Measurements from ENCODE around the gene INTS6. TPM values are rescaled to one million over a fixed set of nuclear protein-coding genes. Genes with fewer than 3 reads are reported as not detected.

Gene INTS6, protein sequence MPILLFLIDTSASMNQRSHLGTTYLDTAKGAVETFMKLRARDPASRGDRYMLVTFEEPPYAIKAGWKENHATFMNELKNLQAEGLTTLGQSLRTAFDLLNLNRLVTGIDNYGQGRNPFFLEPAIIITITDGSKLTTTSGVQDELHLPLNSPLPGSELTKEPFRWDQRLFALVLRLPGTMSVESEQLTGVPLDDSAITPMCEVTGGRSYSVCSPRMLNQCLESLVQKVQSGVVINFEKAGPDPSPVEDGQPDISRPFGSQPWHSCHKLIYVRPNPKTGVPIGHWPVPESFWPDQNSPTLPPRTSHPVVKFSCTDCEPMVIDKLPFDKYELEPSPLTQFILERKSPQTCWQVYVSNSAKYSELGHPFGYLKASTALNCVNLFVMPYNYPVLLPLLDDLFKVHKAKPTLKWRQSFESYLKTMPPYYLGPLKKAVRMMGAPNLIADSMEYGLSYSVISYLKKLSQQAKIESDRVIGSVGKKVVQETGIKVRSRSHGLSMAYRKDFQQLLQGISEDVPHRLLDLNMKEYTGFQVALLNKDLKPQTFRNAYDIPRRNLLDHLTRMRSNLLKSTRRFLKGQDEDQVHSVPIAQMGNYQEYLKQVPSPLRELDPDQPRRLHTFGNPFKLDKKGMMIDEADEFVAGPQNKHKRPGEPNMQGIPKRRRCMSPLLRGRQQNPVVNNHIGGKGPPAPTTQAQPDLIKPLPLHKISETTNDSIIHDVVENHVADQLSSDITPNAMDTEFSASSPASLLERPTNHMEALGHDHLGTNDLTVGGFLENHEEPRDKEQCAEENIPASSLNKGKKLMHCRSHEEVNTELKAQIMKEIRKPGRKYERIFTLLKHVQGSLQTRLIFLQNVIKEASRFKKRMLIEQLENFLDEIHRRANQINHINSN
- 24.2 and 26.2 TPM in 2 replicates for total RNA-seq (2014; rRNA removed; shearing (Covaris generic))

GRCh38 chr13:51452361-51453206 is at the start of gene INTS6:
INTS6 (minus strand) TSS chr13:51453036; CDS start chr13:51452525, 511 bp downstream.
- DNase-seq (ENCODE audit: low spot score), result peak; percentile 97

DNA sequence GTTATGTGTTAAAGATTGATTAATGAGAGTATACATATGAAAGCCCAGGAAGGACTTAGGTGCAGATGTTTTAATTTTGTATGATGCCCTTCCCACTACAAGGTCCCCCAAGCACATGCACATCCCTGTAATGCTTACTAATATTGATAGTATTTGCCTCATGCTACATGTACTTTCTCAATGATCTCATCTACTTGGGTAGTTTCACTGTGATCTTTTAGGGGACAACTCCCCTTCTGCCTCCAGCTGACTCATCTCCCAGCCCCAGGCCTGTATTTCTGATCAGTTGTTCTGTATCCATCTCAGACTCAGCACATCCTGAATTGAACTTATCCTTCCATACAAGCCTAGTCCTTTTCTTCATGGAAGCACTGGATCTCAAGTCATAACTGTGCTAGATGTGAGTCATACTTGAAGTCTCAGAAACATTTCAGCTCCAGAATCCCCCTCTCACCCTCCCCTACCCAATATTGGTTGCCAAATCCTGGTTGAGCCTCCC is 49.4 kb upstream of the INTS6 start:
- DNase-seq (ENCODE audit: low spot score), result no peak

DNA sequence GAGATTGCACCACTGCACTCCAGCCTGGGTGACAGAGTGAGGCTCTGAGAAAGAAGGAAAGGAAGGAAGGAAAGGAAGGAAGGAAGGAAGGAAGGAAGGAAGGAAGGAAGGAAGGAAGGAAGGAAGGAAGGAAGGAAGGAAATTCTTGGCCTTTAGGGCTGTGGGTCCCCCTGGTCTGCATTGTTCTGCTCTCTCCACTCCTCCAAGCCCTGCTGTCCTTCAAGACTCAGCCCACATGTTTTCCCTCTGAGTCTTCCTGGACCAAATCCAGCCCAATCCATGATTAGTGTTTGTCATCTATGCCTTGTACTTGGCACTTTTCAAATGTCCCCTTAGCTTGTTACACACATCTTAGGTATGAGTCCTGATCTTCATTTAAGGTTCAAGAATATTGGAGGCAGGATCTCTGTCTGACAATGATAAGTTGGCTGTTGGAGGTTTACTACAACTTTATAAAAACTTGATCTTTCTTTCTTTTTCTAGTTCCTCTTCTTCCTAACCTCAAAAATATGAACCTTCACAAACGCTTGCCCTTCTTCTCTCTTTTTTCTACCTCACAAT is 48.8 kb upstream of the INTS6 start:
- peak; percentile 38 for DNase-seq (ENCODE audit: low spot score)

- DNase-seq (ENCODE audit: low spot score), result no peak
These were observed 48.3 kb upstream of the INTS6 start for GRCh38 chr13:51501096-51501495.

DNA sequence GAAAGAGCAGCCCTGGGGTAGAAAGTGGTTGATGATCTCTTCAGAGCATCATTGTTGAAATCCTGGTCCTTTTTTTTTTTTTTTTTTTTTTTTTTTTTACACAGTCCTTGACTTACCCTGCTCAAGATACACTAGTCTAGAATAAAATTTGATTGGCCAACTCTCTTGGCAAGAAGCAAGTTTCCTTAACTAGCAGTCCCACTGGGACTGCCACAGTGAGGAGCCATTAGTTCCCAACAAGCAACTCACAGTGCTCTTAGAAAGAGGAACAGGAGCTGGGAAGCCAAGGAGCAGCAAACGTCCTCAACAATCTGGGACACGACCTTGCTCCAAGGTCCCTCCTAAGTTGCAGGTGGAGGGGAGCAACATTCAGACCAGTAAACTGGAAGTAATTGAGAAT is 47.9 kb upstream of the INTS6 start:
- no peak for DNase-seq (ENCODE audit: low spot score)

- no peak for DNase-seq (ENCODE audit: low spot score)
These were observed 47.0 kb upstream of the INTS6 start for GRCh38 chr13:51499841-51500240.

- no peak for DNase-seq (ENCODE audit: low spot score)
These were observed 42.5 kb upstream of the INTS6 start for GRCh38 chr13:51495316-51495715.

- DNase-seq (ENCODE audit: low spot score), result no peak
These were observed 41.3 kb upstream of the INTS6 start for GRCh38 chr13:51494156-51494555.

DNA sequence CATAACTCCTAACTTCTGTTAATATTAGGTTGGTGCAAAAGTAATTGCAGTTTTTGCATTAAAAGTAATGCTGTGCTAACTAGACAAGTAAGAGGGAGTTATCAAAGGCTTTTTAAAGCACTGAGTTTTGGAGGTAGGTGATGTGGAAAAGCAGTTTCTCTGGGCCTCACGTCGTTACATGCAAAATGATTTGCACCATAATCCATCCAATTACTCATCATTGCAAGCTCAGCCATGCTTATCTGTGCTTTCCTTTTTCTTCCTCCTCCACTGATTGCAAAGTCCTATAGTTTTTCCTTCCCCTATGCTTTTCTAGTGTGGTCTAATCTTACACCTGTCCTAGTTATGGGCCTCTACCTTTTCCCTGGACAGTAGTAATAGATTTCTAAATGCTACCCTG is 35.4 kb upstream of the INTS6 start:
- DNase-seq (ENCODE audit: low spot score), result no peak

DNA sequence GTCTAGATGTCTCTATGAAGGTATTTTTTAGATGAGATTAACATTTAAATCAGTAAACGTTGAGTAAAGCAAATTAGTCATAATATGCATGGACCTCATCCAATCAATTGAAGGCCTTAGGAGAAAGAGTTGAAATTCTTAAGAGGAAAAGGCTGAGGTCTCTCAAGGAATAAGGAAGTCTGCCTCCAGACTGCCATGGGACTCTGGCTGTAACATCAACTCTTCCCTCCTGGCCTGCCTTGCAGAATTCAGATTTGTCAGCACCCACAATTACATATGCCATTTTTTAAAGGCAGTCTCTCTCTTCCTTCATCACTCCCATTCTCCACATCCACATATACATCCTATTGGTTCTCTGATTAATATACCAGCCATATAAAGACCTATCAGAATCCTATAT is 28.8 kb upstream of the INTS6 start:
- no peak for DNase-seq (ENCODE audit: low spot score)

DNA sequence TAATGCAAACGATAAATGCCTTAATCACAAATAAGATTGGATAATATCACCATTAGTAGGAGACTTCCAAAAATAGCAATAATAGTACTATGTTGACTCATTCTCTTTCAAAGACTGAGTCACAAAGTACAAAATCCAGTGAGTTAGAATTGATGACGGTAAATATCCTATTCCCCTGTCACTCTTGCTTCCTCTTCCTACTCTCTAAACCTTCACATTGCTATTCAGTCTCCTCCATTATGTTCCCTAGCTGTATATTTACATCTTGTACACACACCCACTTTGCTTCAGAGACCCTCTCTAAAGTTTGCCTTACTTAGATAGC is 26.3 kb upstream of the INTS6 start:
- DNase-seq (ENCODE audit: low spot score), result peak; percentile 42

- DNase-seq (ENCODE audit: low spot score), result no peak
These were observed 25.8 kb upstream of the INTS6 start for GRCh38 chr13:51478418-51479198.

GRCh38 chr13:51477653-51478324 is 25.0 kb upstream of the INTS6 start:
- no peak for DNase-seq (ENCODE audit: low spot score)

DNA sequence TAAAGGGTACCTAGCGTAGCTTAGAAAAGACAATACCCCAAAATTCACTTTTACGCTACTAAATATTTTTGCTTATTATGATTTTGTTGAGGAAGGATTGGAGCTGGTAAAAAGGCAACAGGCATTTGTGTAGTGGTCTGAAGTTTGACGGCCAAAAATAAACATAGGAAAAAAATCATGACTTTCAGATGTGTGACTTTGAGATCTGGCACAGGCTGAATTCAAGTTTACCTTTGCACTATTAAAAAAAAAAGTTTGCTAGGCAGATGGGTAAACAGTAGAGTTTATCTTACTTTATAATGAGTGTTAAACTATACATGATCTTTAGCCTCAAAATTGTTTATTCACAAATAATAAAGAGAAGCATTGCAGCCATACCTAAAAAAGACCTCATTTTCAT is 24.3 kb upstream of the INTS6 start:
- DNase-seq (ENCODE audit: low spot score), result no peak

DNA sequence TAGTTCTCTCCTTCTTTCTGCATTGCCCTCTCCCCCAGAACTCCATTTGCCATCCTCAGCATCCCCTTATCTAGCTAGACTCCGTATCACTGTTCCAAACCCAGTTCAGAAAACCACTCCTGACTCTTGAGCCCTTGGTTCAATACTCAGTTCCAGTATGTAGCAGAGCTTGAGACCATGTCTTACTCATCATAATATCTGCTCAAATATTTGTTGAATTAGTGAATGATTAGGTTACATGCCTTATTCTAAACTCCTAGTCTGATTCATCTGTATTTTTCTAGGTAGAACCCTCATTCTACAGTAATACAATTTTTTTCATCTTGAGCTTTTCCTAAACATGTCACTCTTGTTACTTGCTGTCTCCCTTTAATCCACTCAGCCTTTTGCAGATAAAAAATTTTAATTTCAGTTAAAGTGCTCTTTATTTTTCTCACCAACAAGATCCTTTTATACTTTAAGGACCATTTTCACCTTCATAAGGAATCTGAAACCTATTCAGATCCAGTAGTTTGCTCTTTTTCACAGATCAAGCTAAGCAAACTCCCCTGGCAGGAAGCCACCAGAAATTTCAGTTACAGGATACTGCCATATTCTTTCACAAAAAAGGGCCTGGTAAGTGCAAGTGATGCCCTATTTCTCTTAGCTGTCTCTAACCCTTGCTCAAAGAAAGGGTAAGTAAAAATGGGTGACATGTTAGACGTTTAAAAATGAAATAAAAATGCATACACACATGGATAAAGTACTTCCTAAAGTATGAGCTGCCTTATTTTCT is 23.1 kb upstream of the INTS6 start:
- DNase-seq (ENCODE audit: low spot score), result no peak

GRCh38 chr13:51469790-51470189 is 17.0 kb upstream of the INTS6 start:
- no peak for DNase-seq (ENCODE audit: low spot score)

DNA sequence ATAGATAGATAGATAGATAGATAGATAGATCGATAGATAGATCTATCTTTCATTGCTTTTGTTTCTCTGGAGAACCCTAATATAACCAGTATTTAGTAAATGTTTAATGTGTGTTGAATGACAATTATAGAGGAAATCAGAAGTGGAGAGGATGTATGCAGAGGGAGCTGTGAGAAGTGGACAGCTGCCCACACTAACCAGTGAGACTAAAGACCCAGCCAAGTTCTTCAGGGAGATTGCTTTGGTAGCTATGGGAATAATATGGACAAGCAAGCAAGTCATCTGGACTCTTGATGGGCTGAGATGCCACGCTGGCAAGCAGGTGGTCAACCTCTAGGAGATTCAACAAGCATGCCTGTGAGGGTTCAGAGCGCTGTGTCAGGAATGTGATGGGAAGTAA is 14.9 kb upstream of the INTS6 start:
- no peak for DNase-seq (ENCODE audit: low spot score)

- DNase-seq (ENCODE audit: low spot score), result no peak
These were observed 12.3 kb upstream of the INTS6 start for GRCh38 chr13:51465124-51465523.

GRCh38 chr13:51457086-51457815 is 4.4 kb upstream of the INTS6 start:
- DNase-seq (ENCODE audit: low spot score), result no peak

Data from A172 (cell line).